ENCODE measurements around the gene LRRC46.

The LRRC46 gene

GRCh38 chr17:47803751-47804150, 27.7 kb upstream of the LRRC46 start:
- DNase-seq (ENCODE audit: extremely low read depth, low read depth), result no peak
- H3K4me3 ChIP-seq (replicated peaks; ENCODE audit: low read depth, low read length), result no peak overlapping the region
- no peak for TF ChIP-seq CTCF (IDR thresholded peaks at IDR 0.05; ENCODE audit: low read depth, low read length, missing control alignments)

- no peak for TF ChIP-seq CTCF (IDR thresholded peaks at IDR 0.05; ENCODE audit: low read depth, low read length, missing control alignments)
- H3K4me3 ChIP-seq (replicated peaks; ENCODE audit: low read depth, low read length), result no peak overlapping the region
- no peak for DNase-seq (ENCODE audit: extremely low read depth, low read depth)
Measured at GRCh38 chr17:47804461-47804860, 27.0 kb upstream of the LRRC46 start.

- DNase-seq (ENCODE audit: extremely low read depth, low read depth), result no peak
- TF ChIP-seq CTCF (IDR thresholded peaks at IDR 0.05; ENCODE audit: low read depth, low read length, missing control alignments), result no peak
- H3K4me3 ChIP-seq (replicated peaks; ENCODE audit: low read depth, low read length), result no peak overlapping the region
Measured at GRCh38 chr17:47806026-47806912, 25.2 kb upstream of the LRRC46 start.

GRCh38 chr17:47806913-47807255, 24.6 kb upstream of the LRRC46 start:
- no peak for DNase-seq (ENCODE audit: extremely low read depth, low read depth)
- H3K4me3 ChIP-seq (replicated peaks; ENCODE audit: low read depth, low read length), result no peak overlapping the region

GRCh38 chr17:47807421-47807820, 24.0 kb upstream of the LRRC46 start:
- DNase-seq (ENCODE audit: extremely low read depth, low read depth), result no peak
- no peak for TF ChIP-seq CTCF (IDR thresholded peaks at IDR 0.05; ENCODE audit: low read depth, low read length, missing control alignments)
- H3K4me3 ChIP-seq (replicated peaks; ENCODE audit: low read depth, low read length), result no peak overlapping the region

More at GRCh38 chr17:47806913-47807255, 24.6 kb upstream of the LRRC46 start:
- no peak for TF ChIP-seq CTCF (IDR thresholded peaks at IDR 0.05; ENCODE audit: low read depth, low read length, missing control alignments)

- DNase-seq (ENCODE audit: extremely low read depth, low read depth), result no peak
- TF ChIP-seq CTCF (IDR thresholded peaks at IDR 0.05; ENCODE audit: low read depth, low read length, missing control alignments), result no peak
- H3K4me3 ChIP-seq (replicated peaks; ENCODE audit: low read depth, low read length), result no peak overlapping the region
Measured at GRCh38 chr17:47808036-47808829, 23.2 kb upstream of the LRRC46 start.
